ENCODE data around the gene TAF5L.

GRCh38 chr1:229596925-229597699, 28.8 kb downstream of the TAF5L start:
- no peak for TF ChIP-seq GATA3 (IDR thresholded peaks at IDR 0.05; ENCODE audit: low read depth, low read length)
- TF ChIP-seq GATA2 (IDR thresholded peaks at IDR 0.05; ENCODE audit: low read depth, low read length), result no peak
